Fibroblast of skin of abdomen (primary cell): ENCODE data around the gene COPG1.

Experiments used
- DNase-seq: peaks from one replicate; pipeline ENCODE4 v3.0.0-alpha.2; 2013

Gene COPG1

DNA sequence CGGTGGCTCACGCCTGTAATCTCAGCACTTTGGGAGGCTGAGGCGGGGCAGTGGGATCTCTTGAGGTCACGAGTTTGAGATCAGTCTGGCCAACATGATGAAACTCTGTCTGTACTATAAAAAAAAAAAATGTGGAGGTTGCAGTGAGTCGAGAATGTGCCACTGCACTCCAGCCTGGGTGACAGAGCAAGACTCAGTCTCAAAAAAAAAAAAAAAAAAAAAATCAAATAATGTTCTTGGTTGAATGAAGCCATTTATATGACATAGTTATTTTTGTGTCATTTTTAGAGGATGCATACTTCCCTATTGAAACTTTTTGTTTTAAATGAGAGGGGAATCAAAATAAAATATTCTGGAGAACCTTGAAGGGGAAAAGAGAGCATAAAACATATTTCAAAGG lies 32.3 kb downstream of the COPG1 start:
- no peak for DNase-seq

DNA sequence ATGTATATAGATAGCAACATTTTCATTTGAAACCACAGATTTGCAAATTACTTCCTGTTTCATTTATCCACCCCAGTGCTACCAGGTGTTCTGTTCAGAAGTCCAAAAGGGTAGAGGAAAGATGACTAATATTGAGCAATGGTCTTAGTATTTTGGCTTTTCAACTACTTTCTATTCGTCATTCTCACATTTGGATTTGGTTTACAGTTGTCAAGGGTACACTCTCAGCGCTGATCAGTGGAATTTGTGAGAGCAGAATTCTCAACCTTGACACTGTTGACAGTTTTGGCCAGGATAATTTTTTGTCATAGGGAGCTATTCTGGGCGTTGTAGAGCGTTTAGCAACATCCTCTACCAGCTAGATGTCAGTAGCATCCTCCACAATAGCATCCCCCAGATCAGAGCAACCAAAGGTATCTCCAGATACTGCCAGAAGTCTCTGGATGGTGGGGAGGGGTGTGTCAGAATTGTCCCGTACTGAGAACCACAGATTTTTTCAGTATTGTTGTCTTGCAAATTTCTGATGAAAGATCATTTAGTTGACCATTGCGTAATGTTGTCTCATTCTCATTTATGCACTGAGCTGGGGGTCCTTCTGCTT lies 33.4 kb downstream of the COPG1 start:
- peak; percentile 43 for DNase-seq

DNA sequence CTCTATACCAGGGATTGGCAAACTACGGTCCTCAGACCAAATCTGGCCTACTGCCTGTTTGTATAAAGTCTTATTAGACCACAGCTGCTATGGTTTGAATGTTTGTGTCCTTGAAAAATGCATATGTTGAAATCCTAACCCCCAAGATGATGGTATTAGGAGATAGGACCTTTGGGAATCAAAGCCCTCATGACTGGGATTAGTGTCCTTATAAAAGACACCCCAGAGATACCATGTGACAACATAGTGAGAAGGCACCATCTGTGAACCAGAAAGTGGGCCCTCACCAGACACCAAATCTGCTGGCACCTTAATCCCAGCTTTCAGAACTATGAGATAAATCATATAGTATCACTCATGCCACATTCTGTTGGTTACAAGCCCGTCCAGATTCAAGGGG lies 36.7 kb downstream of the COPG1 start:
- DNase-seq = peak; percentile 29

DNA sequence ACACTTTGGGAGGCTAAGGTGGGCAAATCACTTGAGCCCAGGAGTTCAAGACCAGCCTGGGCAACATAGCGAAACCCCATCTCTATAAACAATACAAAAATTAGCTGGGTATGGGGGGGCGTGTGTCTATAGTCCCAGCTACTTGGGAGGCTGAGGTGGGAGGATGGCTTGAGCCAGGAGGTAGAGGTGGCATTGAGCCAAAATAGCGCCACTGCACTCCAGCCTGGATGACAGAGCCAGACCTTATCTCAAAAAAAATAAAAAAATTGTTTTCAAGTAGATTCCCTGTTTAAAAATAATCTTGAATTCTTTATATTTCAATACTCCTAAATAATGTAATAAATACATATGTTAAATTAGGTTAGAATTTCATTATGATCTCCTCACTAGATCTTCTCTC lies 39.0 kb downstream of the COPG1 start:
- no peak for DNase-seq

DNA sequence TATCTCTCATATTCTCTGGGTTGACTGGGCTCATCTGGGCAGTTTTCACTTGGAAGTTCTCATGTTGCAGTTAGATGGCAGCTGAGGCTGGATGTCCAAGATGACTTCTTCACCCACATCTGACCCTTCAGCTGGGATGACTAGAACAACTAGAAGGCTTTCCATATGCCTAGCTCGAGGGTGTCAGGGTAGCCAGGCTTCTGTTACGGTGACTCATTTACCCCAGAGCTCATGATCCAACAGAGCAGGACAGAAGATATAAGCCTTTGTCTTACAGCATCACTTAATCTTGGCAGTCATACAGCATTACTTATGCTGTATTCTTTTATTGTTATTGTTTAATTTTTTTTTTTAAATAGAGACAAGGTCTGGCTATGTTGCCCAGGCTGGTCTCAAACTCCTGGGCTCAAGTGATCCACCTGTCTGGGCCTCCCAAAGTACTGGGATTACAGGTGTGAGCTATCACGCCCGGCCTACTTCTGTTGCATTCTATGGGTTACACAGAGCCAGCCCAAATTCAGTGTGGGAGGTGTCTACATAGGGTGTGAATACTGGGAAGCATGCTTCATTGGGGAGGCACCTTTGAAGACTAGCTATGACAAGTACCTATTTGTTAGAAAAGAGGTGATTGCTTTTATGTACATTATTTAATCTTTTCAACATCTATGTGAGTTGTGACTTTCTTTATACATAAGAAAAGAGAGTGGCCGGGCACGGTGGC lies 40.0 kb downstream of the COPG1 start:
- DNase-seq = no peak

DNA sequence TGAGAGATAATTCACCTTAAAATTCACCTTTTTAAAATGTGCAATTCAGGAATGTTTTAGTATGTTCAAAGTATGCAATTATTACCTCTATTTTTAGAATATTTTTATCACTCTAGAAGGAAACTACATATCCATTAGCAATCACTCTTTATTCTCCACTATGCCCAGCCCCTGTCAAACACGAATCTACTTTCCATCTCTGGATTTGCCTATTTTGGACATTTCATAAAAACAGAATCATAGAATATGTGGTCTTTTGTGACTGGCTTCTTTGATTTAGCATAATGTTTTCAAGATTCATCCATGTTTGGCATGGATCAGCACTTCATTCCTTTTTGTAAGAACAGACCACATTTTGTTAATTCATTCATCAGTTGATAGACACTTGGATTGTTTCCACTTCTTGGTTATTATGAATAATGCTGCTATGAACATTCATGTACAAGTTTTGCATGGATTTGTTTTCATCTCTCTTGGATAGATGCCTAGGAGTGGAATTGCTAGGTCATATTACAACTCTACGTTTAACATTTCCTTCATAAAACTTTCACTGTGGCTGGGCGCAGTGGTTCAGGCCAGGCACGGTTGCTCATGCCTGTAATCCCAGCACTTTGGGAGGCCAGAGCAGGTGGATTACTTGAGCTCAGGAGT lies 42.0 kb downstream of the COPG1 start:
- peak; percentile 64 for DNase-seq

DNA sequence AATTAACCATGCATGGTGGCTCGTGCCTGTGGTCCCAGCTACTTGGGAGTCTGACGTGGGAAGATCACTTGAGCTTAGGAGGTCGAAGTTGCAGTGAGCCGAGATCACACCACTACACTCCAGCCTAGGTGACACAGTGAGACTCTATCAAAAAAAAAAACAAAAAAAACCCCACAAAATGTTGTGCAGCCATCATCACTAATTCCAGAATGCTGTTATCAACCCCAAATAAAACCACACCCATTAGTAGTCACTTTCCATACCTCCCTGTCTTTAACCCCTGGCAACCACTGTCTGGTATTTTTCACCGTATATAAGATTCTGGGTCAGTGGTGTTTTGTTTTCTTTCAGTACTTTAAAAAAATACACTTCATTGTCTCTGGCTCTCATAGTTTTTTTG lies 45.9 kb downstream of the COPG1 start:
- no peak for DNase-seq

DNA sequence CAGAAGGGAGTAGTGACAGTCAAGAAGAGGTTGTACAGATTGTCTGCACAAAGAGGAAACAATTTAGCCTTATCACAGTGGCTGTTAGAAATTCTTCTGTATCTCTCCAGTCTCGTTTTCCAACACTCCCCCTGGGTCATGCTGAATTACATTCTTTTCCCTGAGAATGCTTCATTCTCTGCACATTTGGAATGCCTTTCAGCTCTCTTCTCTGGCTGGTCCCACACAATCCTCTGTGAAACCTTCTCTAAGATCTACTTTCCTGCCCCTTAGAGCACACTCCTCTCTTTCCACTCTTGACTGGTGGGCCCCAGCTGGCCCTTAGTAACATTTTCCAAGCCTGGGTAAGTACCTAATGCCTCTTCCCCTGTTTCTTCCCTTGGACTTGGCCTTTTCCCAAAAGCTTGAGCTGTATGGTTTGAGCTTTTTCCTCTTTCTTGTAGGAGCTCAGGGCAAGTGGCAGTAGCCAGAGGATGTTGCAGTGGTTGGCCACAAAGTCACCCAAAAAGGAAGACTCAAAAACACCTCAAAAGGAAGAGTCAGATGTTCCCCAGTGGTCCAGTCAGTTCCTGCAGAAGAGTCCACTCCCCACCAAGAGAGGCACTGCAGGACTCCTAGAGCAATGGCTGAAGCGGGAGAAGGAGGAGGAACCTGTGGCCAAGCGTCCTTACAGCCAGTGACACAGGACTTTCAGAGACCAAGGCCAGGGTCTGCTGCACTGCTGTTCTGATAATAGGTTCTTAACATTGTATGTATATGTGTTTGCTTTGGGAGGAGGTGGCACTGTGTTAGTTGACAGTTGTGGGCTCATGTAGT lies 54.9 kb downstream of the COPG1 start:
- peak; percentile 13 for DNase-seq

DNA sequence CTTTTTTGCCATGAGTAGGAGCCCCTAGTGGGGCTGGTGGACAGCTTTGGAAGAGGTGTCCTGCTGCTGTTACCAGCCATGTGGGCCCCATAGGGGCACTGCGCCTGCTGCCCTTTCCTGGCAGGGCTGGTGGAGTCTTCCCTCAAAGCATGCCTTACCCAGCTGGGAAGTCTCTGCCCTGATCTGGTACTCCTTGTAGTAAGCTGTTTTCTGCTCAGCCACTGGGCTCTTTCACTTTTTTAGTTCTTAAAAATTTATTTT lies 55.5 kb downstream of the COPG1 start:
- no peak for DNase-seq

DNA sequence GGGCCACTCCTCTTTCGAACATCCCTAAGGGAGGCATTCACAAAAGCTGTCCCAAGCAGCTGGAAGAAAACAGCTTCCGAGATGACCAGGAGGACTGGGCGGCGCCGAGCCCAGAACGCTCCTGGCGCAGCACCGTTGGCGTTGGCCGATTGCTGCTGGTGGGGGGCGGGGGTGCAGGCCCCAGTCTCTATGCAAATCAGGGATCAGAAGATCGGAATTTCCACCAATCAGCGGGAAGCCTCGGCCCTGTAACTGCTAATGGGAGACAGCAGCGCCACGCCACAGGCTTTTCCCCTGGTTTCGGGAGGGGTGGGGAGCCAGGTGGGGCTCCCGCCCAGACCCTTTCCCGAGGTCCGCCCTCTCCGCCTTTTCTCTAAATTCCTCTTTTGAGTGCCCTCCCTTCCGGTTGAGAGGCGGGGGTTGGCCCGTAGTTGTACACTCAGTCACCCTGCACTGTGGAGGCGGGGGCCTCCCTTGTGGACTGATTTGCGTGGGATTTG lies 56.2 kb downstream of the COPG1 start:
- DNase-seq = peak; percentile 72

DNA sequence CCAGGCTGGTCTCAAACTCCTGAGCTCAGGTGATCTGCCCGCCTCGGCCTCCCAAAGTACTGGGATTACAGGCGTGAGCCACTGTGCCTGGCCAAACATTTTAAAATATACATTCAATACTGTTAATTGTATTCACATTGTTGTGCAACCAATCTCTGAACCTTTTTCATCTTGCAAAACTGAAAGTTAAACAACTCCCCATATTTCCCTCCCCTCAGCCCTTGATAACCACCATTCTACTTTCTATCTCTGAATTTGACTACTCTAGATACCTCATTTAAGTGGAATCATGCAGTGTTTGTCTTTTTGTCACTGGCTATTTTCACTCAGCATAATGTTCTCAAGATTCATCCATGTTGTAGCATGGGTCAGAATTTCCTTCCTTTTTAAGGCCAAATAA lies 59.2 kb downstream of the COPG1 start:
- DNase-seq = no peak

DNA sequence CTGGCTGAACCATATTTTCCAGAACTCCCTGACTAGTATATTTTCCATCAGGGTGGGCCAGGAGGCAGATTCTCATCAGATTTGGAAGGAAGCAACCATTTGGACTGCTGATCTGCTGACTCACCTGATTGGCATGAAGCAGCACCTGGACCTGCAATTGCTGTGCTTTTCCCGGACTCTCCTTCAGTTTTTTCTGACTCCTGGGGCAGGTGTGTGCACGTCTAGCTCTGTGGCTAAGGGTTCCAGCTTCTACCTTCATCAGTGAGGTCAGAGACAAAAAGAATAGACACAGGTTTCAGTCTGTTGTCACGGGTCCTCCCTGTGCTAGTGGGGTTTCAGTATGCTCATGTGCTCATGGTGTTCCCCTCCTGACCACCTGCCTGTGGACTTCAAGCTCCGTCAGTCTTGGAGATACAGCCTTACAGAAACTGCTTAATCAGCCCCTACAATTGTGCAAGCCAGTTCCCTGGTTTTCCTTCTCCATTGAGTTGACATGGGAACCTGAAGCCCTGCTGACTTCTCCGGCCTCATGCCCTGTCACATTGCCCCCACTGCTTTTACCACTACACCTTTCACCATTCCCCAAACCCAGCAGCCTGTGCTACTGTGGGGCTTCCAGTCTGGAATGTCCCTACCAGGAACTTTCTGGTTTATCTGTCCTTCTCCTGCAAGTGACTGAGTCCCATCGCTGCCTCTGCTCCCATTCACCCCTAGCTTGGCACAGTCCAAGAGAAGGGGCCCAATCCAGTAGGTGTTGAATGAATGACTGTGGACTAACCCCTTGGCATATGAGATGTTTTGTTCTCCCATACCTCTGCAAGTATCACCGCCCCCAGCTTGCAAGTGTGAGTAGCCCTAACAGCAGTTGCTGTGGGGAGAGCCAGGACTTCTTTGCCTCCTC lies 61.0 kb downstream of the COPG1 start:
- no peak for DNase-seq

DNA sequence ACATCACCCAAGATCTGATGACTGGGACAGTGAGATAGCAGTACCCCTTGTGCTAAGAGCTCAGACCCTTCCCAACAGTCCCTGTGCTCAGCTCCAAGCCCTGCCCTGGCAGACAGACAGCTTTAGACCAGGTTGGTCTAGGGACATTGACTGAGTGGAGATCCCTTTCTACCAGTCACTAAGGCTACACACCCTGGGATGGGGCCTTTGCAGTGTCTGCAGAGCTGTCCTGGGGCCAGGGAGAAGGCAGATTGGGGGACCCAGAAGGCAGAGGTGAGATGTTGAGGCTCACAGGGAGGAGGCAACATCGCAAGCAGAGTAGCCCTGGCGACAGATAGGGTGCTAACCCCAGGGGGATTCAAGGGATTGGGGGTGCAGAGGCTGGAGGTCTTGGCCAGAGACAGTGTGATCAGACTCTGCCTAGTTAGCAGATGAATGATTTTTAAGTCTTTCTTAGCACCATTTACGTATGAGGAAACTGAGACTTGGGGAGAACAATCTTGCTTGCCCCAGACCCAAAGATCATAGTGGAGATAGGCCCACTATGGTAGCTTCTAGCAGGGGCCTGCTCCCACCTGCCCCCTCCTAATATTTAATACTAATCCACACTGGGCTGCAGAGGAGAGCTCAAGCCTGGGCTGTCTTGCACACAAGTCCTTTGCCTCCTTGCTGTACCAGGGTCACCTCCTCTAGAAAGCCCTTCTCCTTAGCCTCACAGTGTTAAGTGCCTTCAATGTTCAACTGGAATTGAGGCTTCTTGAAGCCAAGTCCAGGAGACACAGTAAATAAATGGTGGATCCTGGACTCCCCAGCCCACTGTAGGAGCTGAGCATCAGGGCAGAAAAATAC lies 61.9 kb downstream of the COPG1 start:
- DNase-seq = no peak

DNA sequence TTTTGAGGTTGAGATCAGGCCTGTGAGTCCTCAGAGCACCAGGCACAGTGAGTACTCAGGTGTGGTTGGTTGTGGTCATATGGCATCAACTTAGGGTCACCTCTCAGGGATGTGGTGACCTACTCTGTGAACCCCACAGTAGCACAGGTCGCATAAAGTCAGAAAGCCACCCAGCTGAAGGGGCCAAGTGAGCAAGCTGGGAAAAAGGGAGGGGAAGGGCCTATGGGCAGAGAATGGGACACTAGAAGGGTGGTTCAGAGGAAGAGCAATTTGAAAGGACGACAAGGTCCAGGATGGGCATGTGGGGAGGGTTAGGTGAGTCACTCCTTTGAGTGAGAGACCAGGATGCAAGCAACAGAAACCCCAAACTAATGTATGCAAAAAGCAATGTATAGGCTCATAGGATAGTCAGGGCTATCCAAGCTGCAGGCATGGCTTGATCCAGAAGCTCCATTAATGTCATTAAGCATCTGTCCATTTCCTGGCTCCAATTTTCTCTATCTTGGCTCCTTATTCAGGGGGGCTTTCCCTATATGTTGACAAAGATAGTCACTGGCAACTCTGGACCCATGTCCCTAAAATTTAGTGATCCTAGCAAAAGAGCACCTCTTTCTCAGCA lies 62.7 kb downstream of the COPG1 start:
- no peak for DNase-seq

DNA sequence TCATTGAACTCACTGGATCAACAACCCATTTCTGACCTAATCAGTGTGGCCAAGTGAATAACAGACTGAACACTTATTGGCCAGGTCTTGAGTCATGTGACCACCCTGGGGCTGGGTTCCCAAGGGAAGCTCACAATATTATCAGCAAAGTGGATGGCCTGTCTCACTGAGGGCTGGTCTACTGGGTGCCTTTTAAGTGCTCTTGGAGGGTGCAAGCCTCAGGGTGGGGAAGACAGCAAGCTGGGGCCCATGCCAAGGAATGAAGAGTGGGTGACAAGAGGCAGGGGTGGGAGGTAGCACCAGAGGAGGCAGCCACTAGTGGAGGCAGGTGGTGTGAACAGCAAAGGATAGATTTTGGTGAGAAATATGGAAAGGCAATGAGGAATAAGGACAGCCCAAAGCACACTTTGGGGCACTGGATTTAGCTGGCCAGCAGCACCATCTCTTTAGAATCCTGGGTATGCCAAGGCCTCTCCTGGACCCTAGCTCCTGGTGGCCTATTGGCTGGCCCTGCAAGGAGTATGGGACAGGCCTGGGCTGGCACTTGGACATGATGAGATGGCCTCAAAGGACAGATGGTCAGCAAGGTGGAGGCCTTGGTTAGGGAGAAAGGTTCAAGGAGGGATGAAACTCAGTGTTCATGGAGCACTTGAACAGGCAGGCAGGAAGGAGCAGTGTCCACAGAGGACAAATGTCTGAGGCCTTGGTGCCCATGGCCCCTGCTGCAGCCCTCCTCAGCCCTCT lies 63.4 kb downstream of the COPG1 start:
- no peak for DNase-seq

DNA sequence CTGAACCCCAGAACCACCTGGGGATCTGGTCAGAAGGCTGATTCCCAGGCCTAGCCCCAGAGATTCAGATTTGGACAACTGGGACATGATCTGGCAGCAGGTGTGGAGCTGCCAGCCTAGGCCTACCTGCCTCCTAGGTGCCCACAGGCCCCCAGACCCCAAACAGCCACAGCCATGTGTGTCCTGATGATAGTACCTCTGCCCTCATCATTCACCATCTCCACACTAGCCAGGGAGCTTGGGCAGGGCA lies 63.9 kb downstream of the COPG1 start:
- no peak for DNase-seq

DNA sequence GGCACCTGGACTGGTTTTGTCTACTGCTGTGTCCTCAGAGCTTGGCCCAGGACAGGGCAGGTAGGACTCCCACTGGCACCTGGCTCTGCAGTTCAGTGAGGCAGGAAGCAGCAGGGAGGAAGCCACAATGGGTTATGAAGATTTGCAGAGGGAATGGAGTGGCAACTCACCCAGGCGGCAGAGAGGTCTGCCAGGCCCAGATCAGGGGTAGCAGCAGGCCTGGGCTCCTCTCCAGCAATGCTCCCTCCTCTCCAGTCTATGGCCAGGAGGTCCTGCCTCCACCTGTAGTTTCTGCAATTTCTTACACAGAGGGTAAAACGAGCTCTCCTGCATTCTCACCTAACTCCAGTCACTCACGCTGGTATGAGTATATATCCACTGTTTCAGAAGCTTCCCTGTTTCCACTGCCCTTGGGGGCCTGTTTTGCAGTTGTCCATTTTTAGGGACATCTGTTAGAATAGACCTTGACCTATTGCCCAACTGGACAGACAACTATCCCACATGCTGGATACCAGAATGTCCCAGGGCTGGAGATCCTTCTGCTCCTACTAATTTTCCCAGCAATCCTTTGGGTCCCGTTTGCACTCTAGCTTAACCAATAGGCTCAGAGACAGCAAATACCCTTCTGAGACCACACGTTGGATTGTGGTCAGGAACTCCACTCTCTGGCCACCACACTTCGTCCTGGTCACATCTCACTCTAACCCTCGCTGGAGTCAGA lies 64.4 kb downstream of the COPG1 start:
- peak; percentile 33 for DNase-seq

DNA sequence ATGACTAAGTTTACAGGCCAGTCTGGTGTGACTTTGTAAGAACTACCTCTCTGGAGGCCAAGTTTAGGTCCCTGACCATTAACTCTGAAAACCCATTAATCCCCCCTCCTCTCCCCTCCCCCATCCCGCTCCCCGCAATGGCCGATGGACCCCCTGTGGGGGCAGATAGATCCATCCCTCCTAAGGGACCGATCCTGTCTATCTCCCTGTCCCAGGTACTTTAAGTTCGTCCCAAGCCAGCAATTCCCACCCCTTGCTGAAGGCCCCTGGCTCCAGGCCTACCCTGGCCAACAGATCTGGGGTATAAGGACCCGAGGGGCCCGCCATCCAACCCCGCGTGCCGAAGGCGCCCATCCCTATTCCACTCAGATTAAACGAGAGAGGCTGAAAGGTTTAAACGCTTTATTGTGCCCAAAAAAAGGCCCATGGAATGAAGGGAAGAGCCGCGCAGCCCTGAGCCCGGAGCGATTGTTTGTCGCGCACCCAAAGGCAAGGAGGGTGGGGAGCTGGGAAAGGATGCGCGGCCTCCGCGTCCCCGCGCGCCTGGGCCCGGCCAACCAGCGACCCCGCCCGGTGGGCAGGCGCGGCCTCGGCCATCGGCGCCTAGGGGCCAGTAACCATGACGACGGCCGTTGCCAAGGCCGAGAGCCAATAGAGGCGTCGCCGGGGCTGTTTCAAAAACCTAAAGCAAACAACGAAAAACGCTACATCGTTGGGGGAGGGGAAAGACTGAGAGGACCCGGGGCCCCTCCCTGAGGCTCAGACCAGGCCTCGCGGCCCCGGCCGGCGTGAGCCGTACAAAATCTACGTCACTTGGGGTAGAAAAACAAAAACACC lies 65.2 kb downstream of the COPG1 start:
- DNase-seq = peak; percentile 87
